Neural progenitor cell (in vitro differentiated cells): ENCODE results near the gene CNOT3.

ENCODE experiments used
- CTCF ChIP-seq: fragments of 200-600 bp; sonication (generic); IDR thresholded peaks from 2 replicates; pipeline ENCODE4 v1.5.1; 2017; ENCODE audit warnings: antibody characterized with exemption, mild to moderate bottlenecking
- EZH2 ChIP-seq: fragments of 200-600 bp; sonication (generic); IDR thresholded peaks from 2 replicates; pipeline ENCODE4 v1.6.1; 2017; ENCODE audit warnings: antibody characterized with exemption, mild to moderate bottlenecking, moderate library complexity

DNA sequence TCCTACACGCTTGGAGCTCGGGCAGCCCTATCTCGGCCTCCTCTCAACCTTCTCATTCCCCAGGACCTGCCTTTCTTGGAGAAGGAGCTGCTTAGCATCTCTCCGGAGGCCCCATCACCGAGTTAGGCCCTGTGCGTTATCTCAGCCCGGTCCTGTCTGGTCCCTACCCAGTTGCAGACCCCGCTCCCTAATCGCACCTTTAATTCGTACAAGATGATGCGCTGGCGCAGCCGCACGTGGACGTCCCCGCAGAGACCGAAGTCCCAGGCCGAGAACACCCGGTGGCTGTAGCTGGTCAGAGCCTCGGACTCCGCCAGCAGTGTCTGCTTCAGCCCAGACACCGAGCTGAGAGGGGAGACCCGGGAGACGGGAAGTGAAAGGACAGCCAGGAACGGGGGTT lies 27.7 kb downstream of the CNOT3 start:
- TF ChIP-seq CTCF: no peak
- TF ChIP-seq EZH2: no peak
